Left renal cortex interstitium (tissue), 4 donors: Measurements from ENCODE around the gene TMEM245. TPM values are rescaled to one million over a fixed set of nuclear protein-coding genes. Genes with fewer than 3 reads are reported as not detected.
A peak's percentile ranks its signal among the peaks of the same experiment; 100 is the strongest.

Experiments
- DNase-seq, 4 donors: peaks; one replicate each; pipeline ENCODE4 v3.0.0-alpha.2; 2013; ENCODE audit warnings: low read depth in 4 of 4, low spot score in 2 of 4, missing footprints in 1 of 4
- polyA plus RNA-seq, 4 donors: library from polyadenylated mRNA; unstranded; fragments of 120-200 nt; gene quantifications; one replicate each; pipeline ENCODE4 v1.2.1, GENCODE V29; 2013; ENCODE audit not compliant: insufficient read length in 4 of 4

TMEM245 gene
- 10 to 100 TPM; 57.7 to 78.0 (median 65.0) TPM for polyA plus RNA-seq

DNA sequence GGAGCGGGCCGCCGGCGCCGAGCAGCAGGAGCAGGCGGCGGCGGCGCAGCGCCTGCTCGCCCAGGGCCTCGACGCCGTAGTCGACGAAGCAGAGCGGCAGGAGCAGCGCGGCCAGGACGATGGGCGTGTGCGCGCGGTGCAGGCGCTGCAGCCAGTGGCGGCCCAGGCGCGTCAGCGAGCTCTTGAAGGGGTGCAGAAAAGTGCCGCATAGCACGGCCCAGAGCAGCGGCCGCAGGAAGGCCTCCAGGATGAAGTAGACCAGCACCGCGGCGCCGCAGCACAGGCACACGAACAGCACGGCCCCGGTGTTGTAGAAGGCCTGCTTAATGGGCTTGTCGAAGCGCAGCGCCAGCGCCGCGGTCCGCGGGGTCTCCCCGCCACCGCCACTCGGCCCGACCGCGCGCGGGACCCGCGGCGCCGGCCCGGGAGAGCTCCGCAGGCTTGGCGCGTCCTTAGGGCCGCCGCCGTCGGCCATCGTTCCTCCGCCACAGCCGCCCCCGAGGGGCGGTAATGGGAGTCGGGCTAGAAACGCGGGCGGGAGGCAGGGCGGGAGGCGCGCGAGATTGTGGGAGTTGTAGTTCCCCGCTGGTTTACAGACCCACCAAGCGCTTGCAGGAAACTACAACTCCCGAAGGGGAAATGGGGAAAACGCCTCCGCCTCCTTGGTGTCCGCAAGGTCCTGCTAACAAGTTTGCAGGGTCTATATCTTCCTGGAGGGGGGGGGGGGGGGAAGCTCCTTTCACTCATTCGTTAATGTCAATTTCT lies at the start of gene TMEM245:
Gene TMEM245 (minus strand): TSS at position 509 of the 765 bp plus-strand sequence. CDS start 34 bp downstream, at position 475.
- peak in 3 of 4 donors; percentile 93 to 97 (median 95) for DNase-seq

DNA sequence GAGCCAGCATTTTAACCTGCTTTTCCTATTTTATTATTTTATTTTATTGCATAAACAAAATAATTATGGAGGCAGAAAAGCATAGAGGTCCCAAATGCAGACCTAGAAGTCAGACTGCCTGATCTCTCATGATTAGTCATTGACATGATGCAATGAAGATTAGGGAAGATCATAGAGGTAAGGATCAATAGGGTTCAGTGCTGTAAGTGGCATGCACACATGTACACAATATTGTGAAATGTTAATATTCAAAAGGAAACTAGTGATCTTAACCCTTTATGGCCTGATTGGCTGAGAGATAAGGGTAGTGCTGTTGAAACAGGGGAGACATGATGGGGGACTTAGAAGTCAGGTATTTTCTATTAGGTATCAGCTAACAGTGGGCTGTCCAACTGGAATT lies 48.4 kb upstream of the TMEM245 start:
- DNase-seq, result no peak

DNA sequence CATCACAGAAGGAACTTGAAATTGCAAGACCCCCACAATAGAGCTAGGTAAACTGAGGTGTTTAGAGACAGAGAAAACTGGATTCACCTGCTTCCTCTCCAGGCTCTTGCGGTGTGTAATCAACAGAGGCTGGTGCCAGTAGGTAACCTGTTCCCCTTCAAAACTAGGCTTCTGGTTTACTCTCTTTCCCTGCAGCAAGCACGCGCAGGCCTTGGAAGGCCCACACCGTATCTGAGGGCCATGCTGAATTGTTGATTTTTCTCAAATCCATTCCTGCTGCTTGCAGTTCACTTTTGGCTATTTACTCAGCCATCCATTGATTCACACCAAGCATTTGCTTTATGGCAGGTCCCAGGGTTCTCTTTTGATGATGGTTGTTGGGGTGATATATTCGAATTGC lies 48.0 kb upstream of the TMEM245 start:
- DNase-seq, result no peak

DNA sequence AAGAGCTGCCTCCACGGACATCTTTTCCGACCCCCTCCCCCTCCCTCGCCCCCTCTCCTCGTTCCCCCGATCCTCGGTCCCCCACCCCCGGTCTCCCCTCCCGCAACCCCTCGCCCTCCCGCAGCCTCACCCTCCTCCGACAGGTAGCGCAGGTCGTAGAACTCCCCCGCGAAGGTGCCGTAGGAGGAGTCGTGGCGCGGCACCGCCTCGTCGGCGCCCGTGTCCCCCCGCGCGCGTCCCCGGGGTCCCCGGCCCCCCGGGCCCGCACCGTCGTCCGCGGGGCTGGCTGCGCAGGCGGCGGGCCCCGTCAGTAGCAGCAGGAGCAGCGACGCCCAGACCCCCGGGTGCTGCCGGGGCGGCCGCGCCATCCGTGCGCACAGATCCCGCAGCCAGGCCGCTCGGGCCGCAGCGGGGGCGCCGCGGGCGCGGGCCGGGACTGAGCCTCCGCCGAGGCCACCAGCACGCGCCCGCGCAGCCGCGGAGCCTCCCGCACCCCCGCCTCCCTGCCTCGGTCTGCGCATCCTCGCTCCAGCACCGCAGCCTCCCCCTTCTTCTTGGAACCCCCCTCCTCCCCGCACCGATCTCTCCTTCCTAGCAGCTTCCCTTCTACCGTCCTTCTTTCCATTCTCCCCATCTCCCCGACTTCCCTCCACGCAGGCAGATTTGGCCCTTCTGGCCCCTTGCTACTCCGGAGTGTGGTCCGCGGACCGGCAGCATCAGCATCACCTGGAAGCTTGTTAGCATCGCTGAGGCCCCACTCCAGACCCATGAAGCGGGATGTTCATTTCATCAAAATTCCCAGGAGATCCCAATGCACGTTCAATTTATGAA lies 47.2 kb upstream of the TMEM245 start, which contains the start of gene FRRS1L:
Gene FRRS1L (minus strand): TSS at position 479 of the 831 bp plus-strand sequence. CDS start 111 bp downstream, at position 368.
- DNase-seq, result peak in 1 of 4 donors; percentile 10

DNA sequence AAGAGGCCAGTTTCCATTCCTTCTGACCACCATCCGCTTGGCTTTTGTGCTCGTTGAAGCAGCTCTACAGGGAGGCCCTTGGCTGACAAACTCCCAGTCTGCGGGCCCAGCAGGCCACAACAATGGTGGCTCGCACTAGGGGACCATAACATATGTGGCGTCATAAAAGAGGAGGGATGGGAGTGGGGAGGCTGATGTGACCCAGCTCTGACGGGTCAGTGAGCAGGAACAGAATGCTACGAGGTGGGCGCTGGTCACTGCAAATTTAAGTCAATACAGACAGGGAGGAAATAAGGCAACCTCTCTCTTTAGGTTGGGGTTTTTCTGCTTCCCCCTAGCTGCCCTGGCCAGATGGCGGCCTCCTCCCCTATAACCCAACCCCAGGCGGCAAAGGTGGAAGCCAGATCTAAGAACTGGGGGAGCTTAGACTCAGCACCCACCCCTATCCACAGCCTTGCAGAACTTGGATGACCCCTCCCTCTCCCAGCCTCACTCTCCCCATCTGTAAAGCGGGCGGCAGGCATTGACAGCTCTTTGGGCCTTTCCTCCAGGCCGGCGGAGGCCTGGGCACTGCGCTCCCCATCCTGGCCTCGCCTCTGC lies 46.5 kb upstream of the TMEM245 start:
- no peak for DNase-seq

DNA sequence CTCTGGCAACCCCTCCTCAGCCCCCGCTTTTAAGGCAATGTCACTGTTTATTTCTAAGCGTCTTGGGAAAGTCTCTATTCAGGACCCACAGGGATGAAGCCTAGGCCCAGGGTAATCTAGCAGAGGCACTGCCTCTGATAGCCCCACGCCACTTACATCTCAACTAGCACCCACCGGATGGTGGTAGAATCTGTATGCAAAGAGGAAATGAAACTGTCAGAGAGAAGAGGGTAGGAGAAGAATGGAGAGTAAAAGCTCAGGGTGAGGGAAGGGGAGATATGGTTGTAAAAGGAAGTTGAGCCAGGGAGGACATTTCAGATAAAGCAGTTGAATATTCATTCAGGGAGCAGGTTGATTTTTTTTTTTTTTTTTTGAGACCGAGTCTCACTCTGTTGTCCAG lies 44.3 kb upstream of the TMEM245 start:
- DNase-seq, result no peak

DNA sequence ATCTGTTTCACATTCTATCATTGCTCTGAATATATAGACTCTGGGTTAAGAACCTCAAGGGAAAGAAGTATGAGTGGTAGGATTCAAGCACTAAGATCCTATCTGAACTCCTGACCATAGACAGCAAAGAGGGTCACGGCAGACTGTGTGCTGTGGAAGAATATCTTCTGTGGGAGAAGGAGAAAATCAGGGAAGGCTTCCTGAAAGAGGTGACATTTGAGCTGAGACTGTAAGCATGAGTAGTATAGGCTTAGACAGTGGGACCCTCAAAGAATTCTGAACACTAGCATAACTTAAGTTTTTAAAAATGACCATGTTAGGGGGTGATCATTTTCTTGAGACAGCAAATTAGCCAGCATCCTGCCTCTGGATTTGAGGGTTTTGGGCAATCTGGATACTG lies 43.4 kb upstream of the TMEM245 start:
- no peak for DNase-seq

DNA sequence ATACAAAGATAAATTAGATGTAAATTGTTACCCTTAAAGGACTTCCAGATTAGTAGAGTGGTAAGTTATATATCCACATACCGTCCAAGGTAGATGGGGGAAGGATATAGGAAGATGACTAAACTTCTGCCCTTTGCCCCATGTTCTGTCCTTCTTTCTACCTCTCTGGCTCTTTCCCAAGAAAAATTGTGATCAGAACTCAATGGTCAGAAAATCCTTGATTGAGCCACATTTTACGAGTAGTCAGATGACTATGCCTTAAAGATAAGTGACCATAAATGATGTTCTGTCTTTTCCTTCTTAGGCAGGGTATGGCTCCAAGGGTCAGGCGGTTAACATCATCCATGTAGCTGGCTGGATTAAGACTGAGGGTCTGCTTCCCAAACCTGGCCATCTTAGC lies 42.9 kb upstream of the TMEM245 start:
- no peak for DNase-seq

DNA sequence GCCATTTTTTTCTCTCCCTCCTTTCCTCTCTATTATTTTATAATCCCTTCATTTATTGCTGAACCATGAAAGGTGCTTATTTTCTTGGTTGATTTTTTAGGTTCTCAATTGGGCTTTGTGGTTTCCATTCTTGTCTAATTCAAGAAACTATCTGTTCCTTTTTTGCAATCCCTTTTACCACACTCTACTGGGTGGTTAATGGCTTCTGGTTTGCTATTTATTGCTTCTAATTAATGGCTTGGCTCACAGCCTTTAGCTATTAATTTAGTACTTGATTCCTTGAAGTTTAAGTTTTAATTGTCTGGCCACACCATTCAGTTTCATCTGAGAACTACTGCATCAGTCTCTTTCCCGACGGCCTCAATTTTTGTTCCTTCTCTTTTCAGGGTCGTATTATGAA lies 41.7 kb upstream of the TMEM245 start:
- no peak for DNase-seq

DNA sequence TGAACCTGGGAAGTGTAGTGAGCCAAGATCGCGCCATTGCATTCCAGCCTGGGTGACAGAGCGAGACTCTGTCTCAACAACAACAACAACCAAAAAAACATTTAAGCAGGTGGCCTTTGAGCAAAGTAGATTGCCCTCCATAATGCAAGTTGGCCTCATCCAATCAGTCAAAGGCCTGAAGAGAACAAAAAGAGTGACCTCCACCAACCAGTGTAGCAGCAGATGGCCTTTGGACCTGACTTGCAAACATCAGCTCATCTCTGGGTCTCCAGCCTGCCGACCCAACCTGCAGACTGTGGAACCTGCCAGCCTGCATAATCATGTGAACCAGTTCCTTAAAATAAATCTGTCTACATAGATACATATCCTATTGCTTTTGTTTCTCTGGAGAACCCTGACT lies 39.8 kb upstream of the TMEM245 start:
- DNase-seq, result no peak

DNA sequence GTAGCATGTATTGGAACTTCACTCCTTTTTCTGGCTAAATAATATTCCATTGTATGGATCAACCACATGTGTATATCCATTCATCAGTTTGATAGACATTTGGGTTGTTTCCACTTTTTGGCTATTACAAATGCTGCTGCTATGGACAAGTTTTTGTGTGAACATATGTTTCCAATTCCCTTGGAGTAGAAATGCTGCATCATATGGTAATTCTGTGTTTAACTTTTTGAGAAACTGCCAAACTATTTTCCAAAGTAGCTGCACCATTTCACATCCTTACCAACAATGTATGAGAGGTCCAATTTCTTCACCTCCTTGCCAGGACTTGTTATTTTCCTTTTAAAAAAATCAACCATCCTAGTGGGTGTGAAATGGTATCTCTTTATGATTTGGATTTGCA lies 38.9 kb upstream of the TMEM245 start:
- DNase-seq, result no peak

DNA sequence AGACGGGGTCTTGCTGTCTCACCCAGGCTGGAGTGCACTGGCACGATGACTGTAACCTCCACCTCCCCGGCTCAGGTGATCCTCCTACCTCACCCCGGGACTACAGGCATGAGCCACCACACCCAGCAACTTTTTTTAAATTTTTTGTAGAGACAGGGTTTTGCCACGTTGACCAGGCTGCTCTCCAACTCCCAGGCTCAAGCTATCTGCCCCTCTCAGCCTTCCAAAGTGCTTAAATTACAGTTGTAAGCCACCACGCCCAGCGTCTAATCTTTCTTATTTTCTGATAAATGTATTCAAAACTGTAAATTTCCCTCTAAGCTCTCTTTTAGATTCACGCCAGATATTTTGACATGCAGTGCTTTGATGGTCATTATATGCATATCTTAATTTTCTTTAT lies 37.0 kb upstream of the TMEM245 start:
- no peak for DNase-seq

DNA sequence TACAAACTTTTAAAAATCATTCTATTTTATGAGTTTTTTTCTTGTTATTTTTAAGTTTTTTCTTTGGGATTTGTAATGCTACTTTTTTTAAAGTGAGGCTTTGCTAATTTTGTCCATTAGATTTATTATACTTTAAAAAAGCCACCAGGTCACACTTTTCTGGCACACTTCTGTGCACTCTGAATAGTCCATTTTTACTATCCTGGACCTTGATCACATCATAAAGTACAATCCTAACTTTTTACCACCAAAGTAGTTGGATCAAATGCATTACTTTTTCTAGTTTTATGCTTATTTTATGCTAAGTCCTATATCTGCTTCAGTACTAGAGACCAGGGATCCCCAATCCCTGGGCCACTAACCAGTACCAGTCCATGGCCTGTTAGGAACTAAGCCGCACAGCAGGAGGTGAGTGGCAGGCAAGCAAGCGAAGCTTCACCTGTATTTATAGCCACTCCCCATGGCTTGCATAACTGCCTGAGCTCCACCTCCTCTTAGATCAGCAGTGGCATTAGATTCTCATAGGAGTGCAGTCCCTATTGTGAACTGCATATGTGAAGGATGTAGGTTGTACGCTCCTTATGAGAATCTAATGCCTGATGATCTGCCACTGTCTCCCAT lies 31.3 kb upstream of the TMEM245 start:
- DNase-seq, result no peak

DNA sequence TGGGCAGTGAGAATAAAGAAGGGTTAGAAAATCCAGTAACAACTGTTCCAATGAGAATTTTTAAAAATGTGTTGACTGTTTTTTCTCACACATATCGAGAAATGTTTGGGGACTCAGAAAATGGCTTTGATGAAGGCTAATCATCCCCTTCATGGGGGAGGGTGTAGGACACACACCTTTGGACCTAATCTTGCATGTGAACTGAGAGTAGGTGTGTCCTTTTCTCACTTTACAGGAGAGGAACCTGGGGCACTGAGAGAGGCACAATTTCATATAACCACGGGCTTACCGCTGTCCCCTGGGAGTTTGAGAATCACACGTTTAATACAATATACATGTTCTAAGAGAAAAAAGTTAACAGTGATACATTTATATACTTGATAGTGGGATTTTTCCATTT lies 30.0 kb upstream of the TMEM245 start:
- no peak for DNase-seq

DNA sequence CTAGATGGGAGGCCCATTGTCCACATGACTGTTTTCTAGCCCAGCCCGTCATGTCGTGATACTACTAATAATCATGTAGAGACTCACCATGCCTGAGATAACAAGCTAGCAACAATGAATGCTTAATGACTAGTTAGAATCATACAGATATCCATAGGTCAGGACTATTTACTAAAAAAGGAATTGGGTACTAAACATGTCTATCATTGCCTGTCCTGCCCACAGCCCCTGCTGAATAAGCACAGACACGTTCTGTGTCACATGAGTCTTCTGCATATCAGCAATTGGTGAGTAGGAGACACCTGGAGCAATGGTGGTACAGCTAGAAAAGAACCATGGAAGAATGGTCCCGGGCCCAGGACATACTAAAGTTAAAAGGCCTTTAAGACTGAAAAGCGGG lies 29.3 kb upstream of the TMEM245 start:
- DNase-seq, result no peak

DNA sequence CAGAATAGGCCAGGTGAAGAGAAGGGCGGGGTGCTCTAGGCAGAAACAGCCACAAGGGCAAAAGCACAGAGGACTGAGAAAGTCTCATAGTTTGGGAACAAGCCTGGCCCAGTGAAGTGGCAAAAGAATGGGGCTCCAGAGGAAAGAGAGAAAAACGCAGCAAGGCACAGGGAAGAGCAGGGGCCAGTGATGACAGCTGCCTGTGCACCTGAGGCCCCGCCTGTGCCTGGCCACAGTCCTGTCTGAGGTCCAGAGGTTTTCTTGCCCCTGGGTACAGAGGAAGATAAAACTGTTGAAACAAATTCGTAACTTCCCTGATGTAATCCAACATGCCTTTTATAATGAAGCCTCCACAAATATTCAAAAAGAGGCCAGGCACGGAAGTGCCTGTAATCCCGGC lies 25.3 kb upstream of the TMEM245 start:
- DNase-seq, result no peak

DNA sequence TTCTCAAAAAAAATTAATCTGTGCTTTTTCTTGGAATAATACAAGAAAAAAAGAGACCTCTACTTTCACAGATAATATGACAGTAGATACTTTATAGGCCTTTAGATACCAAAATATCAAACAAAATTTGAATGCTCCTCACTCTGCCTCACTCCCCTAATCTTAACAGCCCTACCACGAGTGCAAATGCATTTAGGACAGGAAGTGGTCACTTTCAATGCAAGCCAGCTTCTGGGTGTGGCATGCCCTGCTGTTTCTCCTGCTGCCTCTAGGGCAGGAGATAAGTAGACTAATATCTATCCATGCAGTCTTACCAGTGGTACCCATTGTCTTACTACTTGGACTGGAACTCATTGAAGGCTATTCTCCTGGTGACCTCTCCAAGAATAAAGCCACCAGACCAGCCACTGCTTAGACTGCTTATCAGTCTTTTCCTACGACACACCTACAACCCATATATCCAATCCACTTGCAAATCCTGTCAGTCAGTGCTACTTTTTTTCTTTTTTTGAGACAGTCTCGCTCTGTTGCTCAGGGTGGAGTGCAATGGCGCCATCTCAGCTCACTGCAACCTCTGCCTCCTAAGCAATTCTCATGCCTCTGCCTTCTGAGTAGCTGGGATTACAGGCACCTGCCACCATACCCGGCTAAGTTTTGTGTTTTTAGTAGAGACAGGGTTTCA lies 24.3 kb upstream of the TMEM245 start:
- no peak for DNase-seq

DNA sequence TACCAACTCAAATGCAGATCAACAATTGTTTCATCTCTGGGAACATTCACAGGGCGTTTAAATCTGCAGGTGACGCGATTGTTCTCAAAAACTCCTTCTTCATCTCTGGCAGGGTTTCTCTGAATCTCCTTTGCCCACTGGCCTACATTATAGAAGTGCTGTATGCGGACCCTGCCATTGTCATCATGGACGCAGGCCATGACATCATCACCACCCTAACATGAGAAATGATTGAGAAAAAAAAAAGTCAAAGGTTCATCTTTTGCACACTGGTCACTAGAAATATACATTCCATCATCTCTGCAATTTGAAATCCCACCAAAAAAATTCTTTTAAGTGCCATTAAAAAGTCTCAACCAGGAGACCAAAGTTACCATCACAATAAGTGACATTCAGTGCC lies 21.6 kb upstream of the TMEM245 start:
- no peak for DNase-seq

DNA sequence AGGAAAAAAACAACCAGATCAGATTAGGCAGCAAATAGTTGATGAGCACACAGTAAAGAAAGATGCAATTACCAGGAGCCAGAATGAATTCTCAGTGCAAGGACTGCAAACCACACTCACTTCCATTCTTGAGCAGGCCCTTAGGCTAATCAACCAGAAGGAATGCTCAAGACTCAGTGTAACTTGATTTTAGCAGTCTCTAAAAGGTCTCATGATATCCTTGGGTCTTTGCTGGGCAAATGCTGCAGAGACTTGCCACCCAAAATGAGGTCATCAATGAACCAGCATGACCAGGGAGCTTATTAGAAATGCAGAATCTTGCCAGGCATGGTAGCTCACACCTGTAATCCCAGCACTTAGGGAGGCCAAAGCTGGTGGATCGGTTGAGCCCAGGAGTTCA lies 20.1 kb upstream of the TMEM245 start:
- DNase-seq, result no peak

DNA sequence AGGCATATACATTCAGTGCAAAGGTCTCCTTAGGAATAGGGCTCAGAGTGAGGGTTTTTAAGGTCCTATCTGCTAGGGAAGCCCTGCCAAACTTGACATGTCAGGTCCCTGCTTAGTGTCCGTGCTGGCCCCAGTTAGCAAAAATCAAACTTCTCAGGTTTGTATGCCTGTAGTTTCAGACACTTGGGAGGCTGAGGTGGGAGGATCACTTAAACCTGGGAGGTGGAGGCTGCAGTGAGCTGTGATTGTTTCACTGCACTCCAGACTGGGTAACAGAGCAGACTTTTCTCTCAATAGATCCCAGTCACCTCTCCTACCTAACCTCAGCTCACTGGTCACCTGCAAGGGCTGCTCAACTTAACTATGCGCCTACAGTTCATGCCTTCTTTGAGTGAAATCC lies 18.7 kb upstream of the TMEM245 start:
- no peak for DNase-seq
